ENCODE data around the gene SH3YL1.

SH3YL1 gene

DNA sequence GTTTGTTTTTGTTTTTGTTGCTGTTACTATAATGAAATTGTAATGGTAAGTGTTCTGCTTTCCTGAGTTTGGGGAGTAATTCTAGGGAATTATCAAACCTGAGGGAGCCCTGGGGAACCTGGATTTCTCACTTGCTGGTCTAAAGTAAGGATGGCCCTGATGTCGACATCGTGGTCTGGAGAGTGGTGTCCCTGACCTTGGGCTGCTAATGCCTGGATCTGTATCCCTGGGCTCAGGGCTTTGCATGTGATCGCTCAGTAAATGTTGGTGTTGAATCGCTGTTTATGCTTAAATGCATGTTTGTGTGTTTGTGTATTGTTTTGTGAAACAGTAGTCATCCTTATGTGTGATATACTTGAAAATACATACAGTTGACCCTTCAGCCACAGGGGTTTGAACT lies 7.0 kb upstream of the SH3YL1 start:
- TF ChIP-seq, protein P1, sequence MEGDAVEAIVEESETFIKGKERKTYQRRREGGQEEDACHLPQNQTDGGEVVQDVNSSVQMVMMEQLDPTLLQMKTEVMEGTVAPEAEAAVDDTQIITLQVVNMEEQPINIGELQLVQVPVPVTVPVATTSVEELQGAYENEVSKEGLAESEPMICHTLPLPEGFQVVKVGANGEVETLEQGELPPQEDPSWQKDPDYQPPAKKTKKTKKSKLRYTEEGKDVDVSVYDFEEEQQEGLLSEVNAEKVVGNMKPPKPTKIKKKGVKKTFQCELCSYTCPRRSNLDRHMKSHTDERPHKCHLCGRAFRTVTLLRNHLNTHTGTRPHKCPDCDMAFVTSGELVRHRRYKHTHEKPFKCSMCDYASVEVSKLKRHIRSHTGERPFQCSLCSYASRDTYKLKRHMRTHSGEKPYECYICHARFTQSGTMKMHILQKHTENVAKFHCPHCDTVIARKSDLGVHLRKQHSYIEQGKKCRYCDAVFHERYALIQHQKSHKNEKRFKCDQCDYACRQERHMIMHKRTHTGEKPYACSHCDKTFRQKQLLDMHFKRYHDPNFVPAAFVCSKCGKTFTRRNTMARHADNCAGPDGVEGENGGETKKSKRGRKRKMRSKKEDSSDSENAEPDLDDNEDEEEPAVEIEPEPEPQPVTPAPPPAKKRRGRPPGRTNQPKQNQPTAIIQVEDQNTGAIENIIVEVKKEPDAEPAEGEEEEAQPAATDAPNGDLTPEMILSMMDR (IDR thresholded peaks at IDR 0.05; ENCODE audit: insufficient read depth, low read length, poor library complexity, severe bottlenecking): no peak
- no peak for TF ChIP-seq EZH2phosphoT487 (conservative IDR thresholded peaks at IDR 0.05; ENCODE audit: low read length)
- Histone ChIP-seq H3K36me3 (ENCODE audit: low read length) (peaks cover 19% of the 10 kb centered on the region; the same call in 1 of the 2 replicates), H4K20me1 (ENCODE audit: low read depth, low read length) (peaks cover 52% of the 10 kb centered on the region), H3K27ac (ENCODE audit: low read depth, low read length) (no peak overlapping the region), H3K9me2 (replicated peaks; ENCODE audit: insufficient read depth, low read length) (no peaks in the 10 kb centered on the region), H3K27me3 (ENCODE audit: low read length) (no peaks in the 10 kb centered on the region), H3K79me2 (ENCODE audit: insufficient read depth, low read length) (peaks cover 98% of the 10 kb centered on the region), H2AFZ (ENCODE audit: low read depth, low read length, severe bottlenecking) (no peak overlapping the region), H3F3A (ENCODE audit: insufficient read depth) (no peaks in the 10 kb centered on the region), H3K4me2 (ENCODE audit: low read depth, low read length, poor library complexity, severe bottlenecking) (no peak overlapping the region), H3K9me3 (ENCODE audit: insufficient read depth, low read length) (no peaks in the 10 kb centered on the region), H3K4me3 (ENCODE audit: insufficient read depth, low read length, poor library complexity, severe bottlenecking) (no peak overlapping the region), H3K9ac (ENCODE audit: low read length) (no peak overlapping the region)

- peaks cover 96% of the 10 kb centered on the region for H3K79me2 ChIP-seq (ENCODE audit: insufficient read depth, low read length)
- TF ChIP-seq, protein P1 (IDR thresholded peaks at IDR 0.05; ENCODE audit: insufficient read depth, low read length, poor library complexity, severe bottlenecking): no peak
- TF ChIP-seq EZH2phosphoT487 (conservative IDR thresholded peaks at IDR 0.05; ENCODE audit: low read length): no peak
Measured at GRCh38 chr2:269356-270030, 5.7 kb upstream of the SH3YL1 start.

GRCh38 chr2:268323-268722 lies 4.5 kb upstream of the SH3YL1 start:
- Histone ChIP-seq H3K4me3 (ENCODE audit: insufficient read depth, low read length, poor library complexity, severe bottlenecking) (no peak overlapping the region), H3K9ac (ENCODE audit: low read length) (0 out of 2 replicates have a peak overlapping the region, but pooled peaks have one; percentile 10), H2AFZ (ENCODE audit: low read depth, low read length, severe bottlenecking) (no peak overlapping the region), H3K36me3 (ENCODE audit: low read length) (peaks cover 10% of the 10 kb centered on the region; the same call in 1 of the 2 replicates), H3K27ac (ENCODE audit: low read depth, low read length) (no peak overlapping the region), H3K9me3 (ENCODE audit: insufficient read depth, low read length) (no peaks in the 10 kb centered on the region), H3K4me2 (ENCODE audit: low read depth, low read length, poor library complexity, severe bottlenecking) (peak overlapping the region; percentile 99), H4K20me1 (ENCODE audit: low read depth, low read length) (peaks cover 43% of the 10 kb centered on the region; the same call in 1 of the 2 replicates), H3K27me3 (ENCODE audit: low read length) (no peaks in the 10 kb centered on the region), H3K79me2 (ENCODE audit: insufficient read depth, low read length) (peaks cover 84% of the 10 kb centered on the region), H3K9me2 (replicated peaks; ENCODE audit: insufficient read depth, low read length) (no peaks in the 10 kb centered on the region), H3F3A (ENCODE audit: insufficient read depth) (no peaks in the 10 kb centered on the region)
- TF ChIP-seq, protein P1 (IDR thresholded peaks at IDR 0.05; ENCODE audit: insufficient read depth, low read length, poor library complexity, severe bottlenecking): no peak
- no peak for TF ChIP-seq EZH2phosphoT487 (conservative IDR thresholded peaks at IDR 0.05; ENCODE audit: low read length)

More at GRCh38 chr2:269356-270030, 5.7 kb upstream of the SH3YL1 start:
- Histone ChIP-seq H3F3A (ENCODE audit: insufficient read depth) (no peaks in the 10 kb centered on the region), H3K4me3 (ENCODE audit: insufficient read depth, low read length, poor library complexity, severe bottlenecking) (no peak overlapping the region), H3K27me3 (ENCODE audit: low read length) (no peaks in the 10 kb centered on the region), H3K9ac (ENCODE audit: low read length) (no peak overlapping the region), H3K27ac (ENCODE audit: low read depth, low read length) (no peak overlapping the region), H3K36me3 (ENCODE audit: low read length) (peaks cover 15% of the 10 kb centered on the region; the same call in 1 of the 2 replicates), H3K4me2 (ENCODE audit: low read depth, low read length, poor library complexity, severe bottlenecking) (peak overlapping the region; percentile 99), H3K9me3 (ENCODE audit: insufficient read depth, low read length) (no peaks in the 10 kb centered on the region), H2AFZ (ENCODE audit: low read depth, low read length, severe bottlenecking) (no peak overlapping the region), H4K20me1 (ENCODE audit: low read depth, low read length) (peaks cover 46% of the 10 kb centered on the region), H3K9me2 (replicated peaks; ENCODE audit: insufficient read depth, low read length) (no peaks in the 10 kb centered on the region)

Measured in SU-DHL-6 (cell line).